Trophoblast cell (in vitro differentiated cells and primary cell): ENCODE measurements around the gene DTX3.
A peak's percentile ranks its signal among the peaks of the same experiment; 100 is the strongest.

ENCODE experiments used
- DNase-seq, 2 donors: peaks; one replicate each; pipeline ENCODE4 v3.0.0-alpha.2; 2016
- H2AFZ ChIP-seq: 2 replicates; pipeline ENCODE4 v1.6.1; 2013; ENCODE audit warnings: low read length, moderate library complexity, mild to moderate bottlenecking; ENCODE audit not compliant: insufficient read depth, poor library complexity
- H2AK5ac ChIP-seq: 2 replicates; pipeline ENCODE4 v1.6.1; 2013; ENCODE audit warnings: mild to moderate bottlenecking, low read length
- H2BK120ac ChIP-seq: 2 replicates; pipeline ENCODE4 v1.6.1; 2013; ENCODE audit warnings: low read length, mild to moderate bottlenecking, moderate library complexity; ENCODE audit not compliant: insufficient read depth, poor library complexity
- H2BK12ac ChIP-seq: 2 replicates; pipeline ENCODE4 v1.6.1; 2013; ENCODE audit warnings: mild to moderate bottlenecking, low read length, moderate library complexity
- H2BK5ac ChIP-seq: 2 replicates; pipeline ENCODE4 v1.6.1; 2013; ENCODE audit warnings: low read length, low read depth, moderate library complexity, mild to moderate bottlenecking; ENCODE audit not compliant: poor library complexity
- H3K14ac ChIP-seq: 2 replicates; pipeline ENCODE4 v1.6.1; 2013; ENCODE audit warnings: mild to moderate bottlenecking, low read length
- H3K18ac ChIP-seq: 2 replicates; pipeline ENCODE4 v1.6.1; 2013; ENCODE audit warnings: mild to moderate bottlenecking, low read length
- H3K23ac ChIP-seq: 2 replicates; pipeline ENCODE4 v1.6.1; 2013; ENCODE audit warnings: low read length
- H3K27ac ChIP-seq: 2 replicates; pipeline ENCODE4 v1.5.1; 2013; ENCODE audit warnings: low read depth, mild to moderate bottlenecking, inconsistent platforms, low read length, moderate library complexity
- H3K27me3 ChIP-seq: 2 replicates; pipeline ENCODE4 v1.6.1; 2013; ENCODE audit warnings: inconsistent platforms, mild to moderate bottlenecking, low read length, moderate library complexity; ENCODE audit not compliant: insufficient read depth
- H3K36me3 ChIP-seq, 2 experiments: 1 replicate in 1 of 2; 2 replicates in 1 of 2; pipeline ENCODE4 v1.6.1; 2013; ENCODE audit warnings: low read length in 2 of 2, mild to moderate bottlenecking in 2 of 2, moderate library complexity in 1 of 2; ENCODE audit not compliant: insufficient read depth in 2 of 2, control insufficient read depth in 1 of 2
- H3K4ac ChIP-seq: 2 replicates; pipeline ENCODE4 v1.6.1; 2013; ENCODE audit warnings: low read depth, mild to moderate bottlenecking, low read length, moderate library complexity
- H3K4me1 ChIP-seq, 2 experiments: 1 replicate in 1 of 2; 2 replicates in 1 of 2; pipeline ENCODE4 v1.6.1; 2013; ENCODE audit warnings: low read length in 2 of 2, mild to moderate bottlenecking in 2 of 2, moderate library complexity in 1 of 2; ENCODE audit not compliant: insufficient read depth in 2 of 2, control insufficient read depth in 1 of 2
- H3K4me2 ChIP-seq: 2 replicates; pipeline ENCODE4 v1.6.1; 2013; ENCODE audit warnings: inconsistent platforms, mild to moderate bottlenecking, low read length, moderate library complexity
- H3K4me3 ChIP-seq: 2 replicates; pipeline ENCODE4 v1.5.1; 2013; ENCODE audit warnings: mild to moderate bottlenecking, low read depth, low read length, inconsistent platforms
- H3K79me1 ChIP-seq: one replicate; pipeline ENCODE4 v1.6.1; 2013; ENCODE audit warnings: low read length
- H3K79me2 ChIP-seq: 2 replicates; pipeline ENCODE4 v1.6.1; 2013; ENCODE audit warnings: low read length, mild to moderate bottlenecking; ENCODE audit not compliant: control insufficient read depth, insufficient read depth, poor library complexity
- H3K9ac ChIP-seq: 2 replicates; pipeline ENCODE4 v1.6.1; 2013; ENCODE audit warnings: mild to moderate bottlenecking, low read length
- H3K9me3 ChIP-seq: 2 replicates; pipeline ENCODE4 v1.6.1; 2013; ENCODE audit warnings: low read depth, mild to moderate bottlenecking, control low read depth, inconsistent platforms, low read length; ENCODE audit not compliant: insufficient read depth
- H4K12ac ChIP-seq: 2 replicates; pipeline ENCODE4 v1.6.1; 2013; ENCODE audit warnings: low read depth, mild to moderate bottlenecking, low read length, moderate library complexity
- H4K8ac ChIP-seq: 2 replicates; pipeline ENCODE4 v1.6.1; 2013; ENCODE audit warnings: low read depth, mild to moderate bottlenecking, low read length, moderate library complexity
- H4K91ac ChIP-seq: one replicate; pipeline ENCODE4 v1.6.1; 2013; ENCODE audit warnings: low read depth, mild to moderate bottlenecking, low read length, moderate library complexity
- WGBS: extraction: QIAGEN DNeasy Blood & Tissue Kit; methylation state at CpG from one replicate; pipeline ENCODE4 v1.1.7; 2013; ENCODE audit warnings: missing lambda C conversion rate; ENCODE audit not compliant: insufficient read length, insufficient coverage; ENCODE audit errors: extremely low coverage; 5-methylcytosine and 5-hydroxymethylcytosine counted together

DTX3 gene

DNA sequence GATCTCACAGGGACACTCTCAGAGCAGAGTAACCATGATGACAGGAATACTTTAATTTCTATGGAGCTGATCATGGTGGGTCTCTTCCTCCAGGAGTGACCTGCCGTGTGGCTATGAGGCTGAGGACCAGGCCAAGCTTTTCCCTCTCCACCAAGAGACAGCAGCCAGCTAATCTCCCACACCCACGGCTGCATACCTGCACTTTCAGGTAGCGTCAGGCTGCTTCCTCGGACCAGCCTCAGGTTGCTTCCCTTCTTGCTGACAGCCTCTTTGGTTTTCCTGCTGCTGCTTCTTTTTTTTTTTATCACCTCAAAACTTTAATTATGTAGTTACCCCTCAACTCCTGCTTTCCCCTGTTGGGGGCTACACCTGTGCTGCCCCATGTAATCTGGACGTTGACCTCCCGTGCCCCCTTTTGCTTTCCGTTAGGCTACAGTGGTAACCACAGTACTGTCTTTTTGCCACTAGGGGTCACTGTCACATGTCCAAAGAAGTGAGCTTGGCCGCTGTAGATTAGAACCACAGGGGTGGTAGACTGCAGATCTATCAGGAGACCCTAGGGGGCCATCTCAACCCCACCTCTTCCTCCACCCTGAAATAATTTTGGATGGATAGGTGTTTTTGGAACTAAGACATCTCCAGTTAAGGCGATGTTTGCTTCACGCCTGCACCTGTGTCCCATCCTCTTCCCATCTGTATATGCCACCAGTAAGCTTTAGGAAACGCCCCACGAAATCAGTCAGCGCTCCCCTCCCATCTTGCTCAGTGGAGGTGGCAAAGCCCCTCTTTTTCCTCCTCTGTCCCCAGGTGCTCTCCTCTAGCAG is 21.4 kb upstream of the DTX3 start:
- no peak overlapping the region for H3K27ac ChIP-seq
- no peak overlapping the region for H2AFZ ChIP-seq
- H3K4me1 ChIP-seq, result no peaks in the 10 kb centered on the region
- no peaks in the 10 kb centered on the region for H3K9me3 ChIP-seq
- peak; percentile 38 to 86 for DNase-seq
- no peak overlapping the region for H2AK5ac ChIP-seq
- no peak overlapping the region for H3K9ac ChIP-seq
- H4K91ac ChIP-seq, result no peak overlapping the region
- no peak overlapping the region for H3K4me2 ChIP-seq
- H2BK120ac ChIP-seq, result no peak overlapping the region
- H3K23ac ChIP-seq, result no peak overlapping the region
- no peak overlapping the region for H3K4me3 ChIP-seq
- no peak overlapping the region for H4K12ac ChIP-seq
- H3K18ac ChIP-seq, result no peak overlapping the region
- H3K4ac ChIP-seq, result no peak overlapping the region
- no peak overlapping the region for H3K14ac ChIP-seq
- no peaks in the 10 kb centered on the region for H3K36me3 ChIP-seq
- WGBS, result no CpG with 5 or more reads among the region's 13 CpGs
- H4K8ac ChIP-seq, result no peak overlapping the region
- no peaks in the 10 kb centered on the region for H3K79me1 ChIP-seq
- H3K27me3 ChIP-seq, result no peaks in the 10 kb centered on the region
- H2BK5ac ChIP-seq, result no peak overlapping the region
- no peaks in the 10 kb centered on the region for H3K79me2 ChIP-seq
- no peak overlapping the region for H2BK12ac ChIP-seq

DNA sequence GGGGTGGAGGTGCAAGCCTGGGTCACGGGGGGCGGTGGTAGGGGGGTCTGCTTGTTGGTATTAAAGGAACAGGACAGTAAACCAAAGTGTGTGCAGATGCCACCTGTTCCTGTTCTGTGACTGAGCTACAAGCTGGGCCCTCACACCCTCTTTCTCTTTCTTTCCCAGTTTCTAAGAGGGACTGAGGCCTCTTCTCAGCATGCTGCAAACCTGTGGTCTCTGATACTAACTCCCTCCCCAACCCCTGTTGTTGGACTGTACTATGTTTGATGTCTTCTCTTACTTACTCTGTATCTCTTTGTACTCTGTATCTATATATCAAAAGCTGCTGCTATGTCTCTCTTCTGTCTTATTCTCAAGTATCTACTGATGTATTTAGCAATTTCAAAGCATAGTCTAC is 20.6 kb upstream of the DTX3 start:
- Histone ChIP-seq H2BK5ac (no peak overlapping the region), H3K79me2 (no peaks in the 10 kb centered on the region), H3K18ac (no peak overlapping the region), H3K9ac (no peak overlapping the region), H4K91ac (no peak overlapping the region), H4K12ac (no peak overlapping the region), H4K8ac (no peak overlapping the region), H3K4me3 (no peak overlapping the region), H3K4me1 (no peaks in the 10 kb centered on the region), H3K27me3 (no peaks in the 10 kb centered on the region), H3K14ac (no peak overlapping the region), H3K4ac (no peak overlapping the region), H2AK5ac (no peak overlapping the region), H2BK12ac (no peak overlapping the region), H2AFZ (no peak overlapping the region), H3K23ac (no peak overlapping the region), H3K27ac (no peak overlapping the region), H2BK120ac (no peak overlapping the region), H3K9me3 (no peaks in the 10 kb centered on the region), H3K4me2 (no peak overlapping the region), H3K79me1 (no peaks in the 10 kb centered on the region), H3K36me3 (no peaks in the 10 kb centered on the region)
- no peak for DNase-seq
- WGBS, result no CpG with 5 or more reads among the region's 2 CpGs

DNA sequence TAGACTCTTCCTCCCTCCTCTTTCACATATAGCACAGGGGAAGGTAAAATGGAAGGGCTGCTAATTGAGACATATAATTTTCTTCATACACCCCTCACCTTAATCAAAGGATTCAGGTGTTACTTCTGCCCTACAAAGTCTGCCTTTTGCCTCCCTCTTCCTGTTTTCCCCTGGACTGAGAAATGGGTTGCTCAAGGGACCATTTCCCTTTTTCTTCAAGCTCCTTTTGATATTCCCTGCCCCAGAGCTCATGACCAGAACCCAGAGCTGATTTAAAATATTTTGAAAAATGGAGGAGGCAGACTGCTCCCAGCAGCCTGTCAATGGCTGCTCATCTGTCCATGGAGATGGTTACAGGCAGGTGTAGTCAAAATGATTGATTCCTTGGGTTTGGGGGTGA is 19.9 kb upstream of the DTX3 start:
- no peak overlapping the region for H3K18ac ChIP-seq
- H3K27me3 ChIP-seq, result no peaks in the 10 kb centered on the region
- H3K23ac ChIP-seq, result no peak overlapping the region
- H2BK12ac ChIP-seq, result no peak overlapping the region
- H3K4me2 ChIP-seq, result no peak overlapping the region
- H2BK5ac ChIP-seq, result no peak overlapping the region
- no peak overlapping the region for H3K9ac ChIP-seq
- no peak for DNase-seq
- no peaks in the 10 kb centered on the region for H3K36me3 ChIP-seq
- no peak overlapping the region for H3K4ac ChIP-seq
- H3K79me2 ChIP-seq, result no peaks in the 10 kb centered on the region
- H4K91ac ChIP-seq, result no peak overlapping the region
- H2AK5ac ChIP-seq, result no peak overlapping the region
- H3K4me1 ChIP-seq, result no peaks in the 10 kb centered on the region
- H4K12ac ChIP-seq, result no peak overlapping the region
- H3K14ac ChIP-seq, result no peak overlapping the region
- no peak overlapping the region for H2AFZ ChIP-seq
- H3K9me3 ChIP-seq, result no peaks in the 10 kb centered on the region
- no peak overlapping the region for H3K27ac ChIP-seq
- no peak overlapping the region for H2BK120ac ChIP-seq
- H3K79me1 ChIP-seq, result no peaks in the 10 kb centered on the region
- H4K8ac ChIP-seq, result no peak overlapping the region
- no peak overlapping the region for H3K4me3 ChIP-seq

DNA sequence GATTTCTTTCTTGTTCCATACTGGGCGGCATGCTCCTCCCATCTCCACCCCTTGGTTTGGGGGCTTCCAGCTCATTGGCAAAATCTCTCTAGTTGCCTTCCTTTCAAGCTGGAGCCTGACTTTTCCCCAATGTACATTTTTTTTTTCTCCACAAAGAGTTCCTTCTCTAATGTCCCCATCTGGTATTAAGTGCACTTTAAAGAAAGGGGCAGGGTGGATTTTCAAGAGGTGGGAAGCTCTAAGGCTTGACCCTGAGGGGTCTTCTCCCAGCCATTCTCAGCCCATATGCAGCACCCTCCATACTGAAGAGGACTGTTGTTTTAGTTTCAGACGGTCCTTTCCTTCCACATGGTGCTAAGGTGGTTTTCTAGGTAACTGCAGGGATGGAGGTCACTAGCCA is 19.5 kb upstream of the DTX3 start:
- H3K4me3 ChIP-seq, result no peak overlapping the region

More for the DNA sequence above, 19.5 kb upstream of the DTX3 start:
- Histone ChIP-seq H3K23ac (no peak overlapping the region), H3K79me2 (no peaks in the 10 kb centered on the region), H3K4ac (no peak overlapping the region), H3K18ac (no peak overlapping the region), H3K79me1 (no peaks in the 10 kb centered on the region), H3K14ac (no peak overlapping the region), H3K27ac (no peak overlapping the region), H3K4me1 (no peaks in the 10 kb centered on the region), H3K36me3 (no peaks in the 10 kb centered on the region), H4K91ac (no peak overlapping the region), H3K9ac (no peak overlapping the region), H4K12ac (no peak overlapping the region), H2AK5ac (no peak overlapping the region), H4K8ac (no peak overlapping the region), H3K27me3 (no peaks in the 10 kb centered on the region), H3K9me3 (no peaks in the 10 kb centered on the region), H3K4me2 (no peak overlapping the region), H2AFZ (no peak overlapping the region), H2BK5ac (no peak overlapping the region), H2BK12ac (no peak overlapping the region), H2BK120ac (no peak overlapping the region)
- WGBS, result no CpG with 5 or more reads among the region's 2 CpGs
- DNase-seq, result no peak
